HT-29 (cell line): ENCODE measurements around the gene FAM107B. TPM values are rescaled to one million over a fixed set of nuclear protein-coding genes. Genes with fewer than 3 reads are reported as not detected.
"Not testable (repeated sequence)": the region's sequence is repeated elsewhere in the genome, so short reads cannot be mapped to it uniquely, and the experiment has no call there.

Experiments used
- DNase-seq: peaks from one replicate; pipeline ENCODE4 v3.0.0-alpha.2; 2015; ENCODE audit warnings: low spot score
- total RNA-seq: library from RNA; depleted of rRNA; stranded (reverse); fragments of >200 nt; shearing (Covaris generic); gene quantifications from 2 replicates; pipeline ENCODE4 v1.2.3, GENCODE V29; 2014; rRNA removed

Gene FAM107B
- total RNA-seq, result 11.0 and 14.1 TPM in 2 replicates

GRCh38 chr10:14774797-14775196 is at the start of gene FAM107B:
Gene FAM107B, minus strand, starts transcription at chr10:14774897. Its CDS starts 234 bp downstream, at chr10:14774663.
- no peak for DNase-seq

GRCh38 chr10:14823966-14824365 is 49.3 kb upstream of the FAM107B start:
- no peak for DNase-seq

- DNase-seq, result peak; percentile 81
Measured at GRCh38 chr10:14822879-14823755, 48.4 kb upstream of the FAM107B start.

GRCh38 chr10:14821635-14822375 is 47.1 kb upstream of the FAM107B start:
- no peak for DNase-seq

- DNase-seq, result no peak
Measured at GRCh38 chr10:14820775-14821154, 46.1 kb upstream of the FAM107B start.

GRCh38 chr10:14820010-14820774 is 45.5 kb upstream of the FAM107B start:
- DNase-seq, result no peak

- DNase-seq, result not testable (repeated sequence)
Measured at GRCh38 chr10:14816717-14817116, 42.0 kb upstream of the FAM107B start.

- no peak for DNase-seq
Measured at GRCh38 chr10:14815681-14816080, 41.0 kb upstream of the FAM107B start.

- DNase-seq, result no peak
Measured at GRCh38 chr10:14812271-14812670, 37.6 kb upstream of the FAM107B start.

- no peak for DNase-seq
Measured at GRCh38 chr10:14810969-14811953, 36.6 kb upstream of the FAM107B start.

GRCh38 chr10:14806318-14806717 is 31.6 kb upstream of the FAM107B start:
- no peak for DNase-seq

GRCh38 chr10:14803827-14804226 is 29.1 kb upstream of the FAM107B start:
- DNase-seq, result no peak

- DNase-seq, result no peak
Measured at GRCh38 chr10:14801723-14802122, 27.0 kb upstream of the FAM107B start.

- DNase-seq, result no peak
Measured at GRCh38 chr10:14800397-14800796, 25.7 kb upstream of the FAM107B start.

GRCh38 chr10:14798636-14799035 is 23.9 kb upstream of the FAM107B start:
- DNase-seq, result no peak

- no peak for DNase-seq
Measured at GRCh38 chr10:14787938-14788337, 13.2 kb upstream of the FAM107B start.

GRCh38 chr10:14784459-14785055 is 9.9 kb upstream of the FAM107B start:
- DNase-seq, result no peak

- peak; percentile 90 for DNase-seq
Measured at GRCh38 chr10:14782691-14783363, 8.1 kb upstream of the FAM107B start.

GRCh38 chr10:14781763-14782162 is 7.1 kb upstream of the FAM107B start:
- DNase-seq, result no peak
